Bone marrow (tissue), 2 donors: Measurements from ENCODE around the gene CDV3.

Experiments used
- DNase-seq, 2 donors: peaks; one replicate each; lab custom pipeline; 2025; lab: John Stamatoyannopoulos, UW

The CDV3 gene

GRCh38 chr3:133606342-133606741, 32.9 kb downstream of the CDV3 start:
- DNase-seq: no peak

- no peak for DNase-seq
These were observed 33.4 kb downstream of the CDV3 start for GRCh38 chr3:133606902-133607301.

- no peak for DNase-seq
These were observed 34.3 kb downstream of the CDV3 start for GRCh38 chr3:133607816-133608215.

GRCh38 chr3:133608388-133608787, 34.9 kb downstream of the CDV3 start:
- no peak for DNase-seq

- no peak for DNase-seq
These were observed 36.5 kb downstream of the CDV3 start for GRCh38 chr3:133610031-133610430.

- DNase-seq: no peak
These were observed 38.0 kb downstream of the CDV3 start for GRCh38 chr3:133611534-133611933.

GRCh38 chr3:133620066-133620784, 46.7 kb downstream of the CDV3 start:
- DNase-seq: no peak

- no peak for DNase-seq
These were observed 54.3 kb downstream of the CDV3 start for GRCh38 chr3:133627789-133628188.

- no peak for DNase-seq
These were observed 55.7 kb downstream of the CDV3 start for GRCh38 chr3:133629146-133629545.

- no peak for DNase-seq
These were observed 60.0 kb downstream of the CDV3 start for GRCh38 chr3:133633439-133633838.
